HG03469 (cell line): ENCODE data around the gene MKNK2.

Source experiments
- ATAC-seq: cut with Tn5 transposase; IDR thresholded peaks from one replicate; pipeline ENCODE4 v1.9.1; 2021; ENCODE audit warnings: mild to moderate bottlenecking, moderate library complexity, moderate number of reproducible peaks; ENCODE audit not compliant: unreplicated experiment

The MKNK2 gene

GRCh38 chr19:2080336-2080988 lies 29.4 kb upstream of the MKNK2 start:
- ATAC-seq, result no peak

- no peak for ATAC-seq
Observed at GRCh38 chr19:2079865-2080301, 28.8 kb upstream of the MKNK2 start.

GRCh38 chr19:2079076-2079864 lies 28.2 kb upstream of the MKNK2 start:
- ATAC-seq, result no peak

- ATAC-seq, result no peak
Observed at GRCh38 chr19:2077833-2078619, 27.0 kb upstream of the MKNK2 start.

- no peak for ATAC-seq
Observed at GRCh38 chr19:2077398-2077797, 26.4 kb upstream of the MKNK2 start.

GRCh38 chr19:2076526-2076944 lies 25.5 kb upstream of the MKNK2 start:
- ATAC-seq, result no peak

- no peak for ATAC-seq
Observed at GRCh38 chr19:2072757-2073551, 21.9 kb upstream of the MKNK2 start.

GRCh38 chr19:2070986-2071673 lies 20.1 kb upstream of the MKNK2 start:
- no peak for ATAC-seq

- no peak for ATAC-seq
Observed at GRCh38 chr19:2070436-2070827, 19.4 kb upstream of the MKNK2 start.

GRCh38 chr19:2064788-2065524 lies 13.9 kb upstream of the MKNK2 start:
- ATAC-seq, result no peak

- ATAC-seq, result no peak
Observed at GRCh38 chr19:2064395-2064787, 13.3 kb upstream of the MKNK2 start.

- ATAC-seq, result no peak
Observed at GRCh38 chr19:2063824-2064223, 12.8 kb upstream of the MKNK2 start.

GRCh38 chr19:2062770-2063169 lies 11.7 kb upstream of the MKNK2 start:
- ATAC-seq, result no peak

- ATAC-seq, result no peak
Observed at GRCh38 chr19:2062389-2062729, 11.3 kb upstream of the MKNK2 start.

- ATAC-seq, result peak; percentile 48
Observed at GRCh38 chr19:2061495-2062388, 10.7 kb upstream of the MKNK2 start.

- ATAC-seq, result peak; percentile 19
Observed at GRCh38 chr19:2060884-2061494, 9.9 kb upstream of the MKNK2 start.

- no peak for ATAC-seq
Observed at GRCh38 chr19:2059422-2060201, 8.6 kb upstream of the MKNK2 start.
